ENCODE measurements around the gene ADAMTSL2. TPM values are rescaled to one million over a fixed set of nuclear protein-coding genes. Genes with fewer than 3 reads are reported as not detected.

The ADAMTSL2 gene
- total RNA-seq, 1 experiment from 2014 or later = 0.87 TPM

GRCh38 chr9:133528876-133529241 is 5.6 kb upstream of the ADAMTSL2 start:
- ATAC-seq (no peak), DNase-seq (ENCODE audit: low spot score) (no peak)
- no peak for TF ChIP-seq ZNF219 (CRISPR knock-in tag; IDR thresholded peaks at IDR 0.05; ENCODE audit: borderline replicate concordance)
- TF ChIP-seq GABPB1 (CRISPR knock-in tag; IDR thresholded peaks at IDR 0.05) = no peak
- TF ChIP-seq ATF3 (CRISPR knock-in tag; conservative IDR thresholded peaks at IDR 0.05) = no peak
- TF ChIP-seq FOXP4 (CRISPR knock-in tag; IDR thresholded peaks at IDR 0.05) = no peak
- no peak for TF ChIP-seq ZBTB43 (CRISPR knock-in tag; IDR thresholded peaks at IDR 0.05)
- TF ChIP-seq CTCF (IDR thresholded peaks at IDR 0.05) = no peak
- no peak for TF ChIP-seq SP1 (CRISPR knock-in tag; conservative IDR thresholded peaks at IDR 0.05)
- no peak for TF ChIP-seq ZNF532 (CRISPR knock-in tag; IDR thresholded peaks at IDR 0.05; ENCODE audit: borderline replicate concordance)
- no peak for TF ChIP-seq SMAD3 (CRISPR knock-in tag; IDR thresholded peaks at IDR 0.05; ENCODE audit: borderline replicate concordance)
- TF ChIP-seq NR3C1 (CRISPR knock-in tag; conservative IDR thresholded peaks at IDR 0.05; ENCODE audit: low read depth) = no peak
- TF ChIP-seq ZNF121 (CRISPR knock-in tag; IDR thresholded peaks at IDR 0.05) = no peak
- TF ChIP-seq E2F1 (CRISPR knock-in tag; IDR thresholded peaks at IDR 0.05) = no peak
- no peak for TF ChIP-seq E2F5 (CRISPR knock-in tag; IDR thresholded peaks at IDR 0.05)
- TF ChIP-seq NR2C2 (CRISPR knock-in tag; IDR thresholded peaks at IDR 0.05) = no peak
- TF ChIP-seq KAT7 (CRISPR knock-in tag; IDR thresholded peaks at IDR 0.05; ENCODE audit: borderline replicate concordance) = no peak
- TF ChIP-seq ZNF416 (CRISPR knock-in tag; IDR thresholded peaks at IDR 0.05) = no peak
- TF ChIP-seq AFF4 (CRISPR knock-in tag; IDR thresholded peaks at IDR 0.05; ENCODE audit: borderline replicate concordance) = no peak
- TF ChIP-seq ZNF425 (CRISPR knock-in tag; conservative IDR thresholded peaks at IDR 0.05) = no peak
- Mint-ChIP-seq H3K4me1 (peaks cover 42% of the 10 kb centered on the region), H3K27me3 (ENCODE audit: low read depth) (peaks cover 13% of the 10 kb centered on the region), H3K9me3 (no peaks in the 10 kb centered on the region), H3K4me3 (no peak overlapping the region), H3K27ac (no peak overlapping the region), H3K36me3 (no peaks in the 10 kb centered on the region)
- CTCF ChIA-PET = interaction anchor here (0.5 to 5.1 kb wide), 9 partner anchors 12 to 214 kb away, joined by 3 to 24 read pairs (median 4); no protein-coding TSS in a partner anchor
- POLR2A ChIA-PET = no interaction called here
